Stimulated activated CD4-positive, alpha-beta T cell treated with anti-CD3 and anti-CD28 coated beads, TNF-alpha, amount 100 ng/mL, for 4 hours (primary cell): ENCODE results near the gene ATP10B.
"Not testable (repeated sequence)": the region's sequence is repeated elsewhere in the genome, so short reads cannot be mapped to it uniquely, and the experiment has no call there.

Experiments
- DNase-seq, 3 experiments: peaks; one replicate each; pipeline ENCODE4 v3.0.0-alpha.2; 2020; ENCODE audit warnings: low read depth in 3 of 3

Gene ATP10B

DNA sequence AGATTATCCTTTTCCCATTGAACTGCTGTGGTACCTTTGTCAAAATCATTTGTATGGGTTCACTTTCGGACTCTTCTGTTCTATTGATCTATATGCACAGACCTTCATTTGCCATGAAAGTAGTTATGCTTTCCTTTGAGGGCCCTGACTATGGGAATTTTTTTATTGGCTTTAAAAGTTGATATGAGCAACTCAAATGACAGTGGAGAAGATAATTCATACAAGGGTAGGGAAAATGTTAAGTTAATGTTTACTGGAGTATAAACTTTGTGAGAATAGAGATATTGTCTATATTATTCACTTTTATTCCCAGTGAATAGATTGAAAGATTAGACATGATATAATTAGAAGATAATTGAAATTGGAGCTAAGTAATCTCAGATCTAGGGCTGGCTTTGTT, 94.8 kb downstream of the ATP10B start:
- no peak for DNase-seq

GRCh38 chr5:160750938-160751657, 100.9 kb downstream of the ATP10B start:
- no peak for DNase-seq

DNA sequence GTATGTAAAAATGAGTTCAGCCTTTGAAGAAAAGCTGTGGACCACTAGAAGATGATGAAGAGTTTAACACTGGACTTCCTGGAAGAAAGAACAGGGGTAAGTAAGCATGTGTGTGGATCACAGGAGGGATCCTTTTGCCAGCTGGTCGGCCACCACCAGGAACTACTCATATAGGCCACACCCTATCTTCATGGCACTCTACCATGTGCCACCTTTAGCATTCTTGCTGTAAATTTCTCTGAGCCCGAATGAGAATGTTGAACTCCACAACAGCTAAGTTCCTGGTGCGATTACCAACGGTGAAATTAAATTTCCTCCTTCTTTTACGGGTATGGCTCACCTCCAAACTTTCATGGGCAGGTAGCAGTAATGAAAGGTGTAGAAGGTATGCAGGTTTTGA, 102.3 kb downstream of the ATP10B start:
- no peak for DNase-seq

GRCh38 chr5:160749026-160749425, 103.0 kb downstream of the ATP10B start:
- no peak for DNase-seq

DNA sequence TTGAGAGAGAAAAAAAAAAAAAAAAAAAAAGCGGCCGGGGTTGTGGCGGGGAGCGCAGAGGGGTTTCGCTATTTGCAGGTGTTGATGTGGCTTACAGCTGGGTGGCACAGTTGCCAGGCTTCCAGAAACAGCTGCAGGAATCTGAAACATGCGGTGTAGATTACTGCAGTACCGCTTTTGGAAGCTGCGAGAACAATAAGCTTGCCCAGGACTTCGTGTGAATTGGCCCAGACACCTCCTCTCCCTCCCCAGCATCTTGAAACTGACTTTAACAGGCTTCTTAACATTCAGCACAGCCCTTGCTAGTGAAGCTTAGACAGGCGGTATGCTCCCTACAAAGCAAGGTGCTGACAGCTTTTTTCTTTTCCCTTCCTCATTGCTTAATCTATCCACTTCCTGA, 104.0 kb downstream of the ATP10B start:
- no peak for DNase-seq

DNA sequence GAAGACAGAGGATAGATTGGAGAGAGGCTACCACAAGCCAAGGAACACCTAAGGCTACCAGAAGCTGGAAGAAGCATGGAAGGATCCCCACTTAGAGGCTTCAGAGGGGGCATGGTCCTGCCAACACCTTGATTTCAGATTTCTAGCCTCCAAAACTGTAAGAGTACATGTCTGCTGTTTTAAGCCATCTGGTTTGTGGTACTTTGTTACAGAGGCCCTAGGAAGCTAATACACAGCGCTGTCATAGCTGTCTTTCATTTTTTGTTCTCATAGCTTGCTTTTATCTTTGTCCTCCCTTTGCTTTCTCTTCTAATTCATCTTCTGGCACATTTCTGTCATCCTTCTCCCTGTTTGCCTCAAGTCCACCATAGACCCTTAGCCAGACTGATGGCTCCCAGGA, 104.5 kb downstream of the ATP10B start:
- DNase-seq: no peak

DNA sequence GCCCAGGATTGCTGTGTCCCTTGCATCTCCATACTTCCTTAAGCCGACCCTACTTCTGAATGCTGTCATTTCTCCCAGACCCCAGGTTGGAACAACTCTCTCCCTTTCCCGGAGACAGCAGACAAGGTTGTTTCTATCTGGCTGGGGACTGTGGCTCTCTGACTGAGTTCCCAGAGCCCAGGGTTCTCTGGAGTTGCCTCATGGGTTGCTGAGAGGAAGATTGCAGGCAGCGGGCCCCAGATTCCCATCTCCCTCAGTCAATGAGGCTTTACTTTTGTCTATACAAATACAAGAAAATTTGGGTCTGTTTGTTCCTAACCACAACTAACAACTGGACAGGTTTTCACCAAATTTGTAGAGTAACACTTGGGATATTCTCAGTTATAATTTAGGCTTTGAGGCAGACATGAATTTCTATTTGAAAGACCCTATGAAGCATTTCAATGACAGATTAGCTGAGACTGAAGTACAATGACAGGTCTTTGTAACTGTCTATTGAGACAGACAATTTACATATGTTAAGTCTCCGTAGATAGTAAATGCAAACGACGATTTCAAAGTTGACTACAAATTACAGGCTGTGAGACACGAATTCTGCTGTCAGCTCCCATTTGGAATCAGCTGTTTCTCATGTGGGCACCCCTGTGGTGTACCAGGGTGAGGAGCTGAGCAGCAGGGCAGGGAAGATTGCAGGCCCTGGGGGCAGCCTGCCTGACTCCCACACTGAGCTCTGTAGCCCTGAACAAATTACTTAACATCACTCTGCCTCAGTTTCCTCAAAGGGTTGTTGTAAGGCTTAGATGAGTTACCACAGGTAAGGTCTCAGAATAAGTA, 107.5 kb downstream of the ATP10B start:
- no peak for DNase-seq

GRCh38 chr5:160743027-160743426, 109.0 kb downstream of the ATP10B start:
- DNase-seq: no peak

DNA sequence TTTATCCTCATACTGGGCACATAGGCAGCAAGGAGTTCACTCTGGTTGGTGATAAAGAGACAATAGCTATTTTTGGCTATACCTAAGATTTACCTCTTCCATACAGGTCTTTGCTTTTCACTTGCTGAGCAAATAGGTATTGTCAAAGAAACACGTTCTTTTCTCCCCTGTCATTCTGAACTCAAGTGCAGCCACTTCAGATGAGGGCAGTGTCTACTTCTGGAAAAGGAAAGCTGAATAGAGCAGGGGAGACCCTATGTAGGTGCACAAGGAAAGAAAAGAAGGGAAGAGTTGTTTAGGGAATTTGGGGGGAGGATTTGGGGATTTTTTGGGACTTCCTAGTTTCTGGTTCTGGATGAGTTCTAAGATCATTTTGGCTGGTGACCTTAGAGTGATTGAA, 109.6 kb downstream of the ATP10B start:
- DNase-seq: no peak

GRCh38 chr5:160727296-160727997, 124.6 kb downstream of the ATP10B start:
- DNase-seq: no peak

GRCh38 chr5:160726721-160727120, 125.3 kb downstream of the ATP10B start:
- DNase-seq: no peak

GRCh38 chr5:160720822-160721221, 131.2 kb downstream of the ATP10B start:
- no peak for DNase-seq

DNA sequence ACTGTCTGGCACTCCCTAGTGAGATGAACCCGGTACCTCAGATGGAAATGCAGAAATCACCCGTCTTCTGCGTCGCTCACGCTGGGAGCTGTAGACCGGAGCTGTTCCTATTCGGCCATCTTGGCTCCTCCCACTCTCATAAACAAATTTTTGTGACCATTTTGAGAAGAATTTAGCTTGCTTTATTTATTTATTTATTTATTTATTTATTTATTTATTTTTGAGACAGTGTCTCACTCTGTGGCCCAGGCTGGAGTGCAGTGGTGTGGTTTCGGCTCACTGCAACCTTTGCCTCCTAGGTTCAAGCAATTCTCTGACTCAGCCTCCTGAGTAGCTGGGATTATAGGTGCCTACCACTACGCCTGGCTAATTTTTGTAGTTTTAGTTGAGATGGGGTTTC, 136.5 kb downstream of the ATP10B start:
- DNase-seq: not testable (repeated sequence)

DNA sequence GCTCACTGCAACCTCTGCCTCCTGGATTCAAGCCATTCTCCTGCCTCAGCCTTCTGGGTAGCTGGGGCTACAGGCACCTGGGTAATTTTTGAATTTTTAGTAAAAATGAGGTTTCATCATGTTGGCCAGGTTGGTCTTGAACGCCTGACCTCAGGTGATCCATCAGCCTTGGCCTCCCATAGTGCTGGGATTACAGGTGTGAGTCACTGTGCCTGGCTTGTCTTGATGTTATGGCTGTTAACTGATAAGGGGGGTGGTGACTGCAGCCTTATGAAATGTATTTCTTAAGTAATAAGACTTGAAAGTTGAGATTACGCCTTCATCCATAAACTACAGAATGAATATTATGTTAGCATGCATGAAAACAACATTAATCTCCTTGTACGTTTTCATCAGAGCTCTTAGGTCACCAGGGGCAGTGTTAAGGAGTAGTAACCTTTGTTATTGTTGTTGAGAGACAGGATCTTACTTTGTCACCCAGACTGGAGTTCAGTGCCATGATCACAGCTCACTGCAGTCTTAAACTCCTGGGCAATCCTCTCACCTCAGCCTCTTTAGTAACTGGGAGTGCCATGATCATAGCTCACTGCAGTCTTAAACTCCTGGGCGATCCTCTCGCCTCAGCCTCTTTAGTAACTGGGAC, 148.3 kb downstream of the ATP10B start:
- no peak for DNase-seq

DNA sequence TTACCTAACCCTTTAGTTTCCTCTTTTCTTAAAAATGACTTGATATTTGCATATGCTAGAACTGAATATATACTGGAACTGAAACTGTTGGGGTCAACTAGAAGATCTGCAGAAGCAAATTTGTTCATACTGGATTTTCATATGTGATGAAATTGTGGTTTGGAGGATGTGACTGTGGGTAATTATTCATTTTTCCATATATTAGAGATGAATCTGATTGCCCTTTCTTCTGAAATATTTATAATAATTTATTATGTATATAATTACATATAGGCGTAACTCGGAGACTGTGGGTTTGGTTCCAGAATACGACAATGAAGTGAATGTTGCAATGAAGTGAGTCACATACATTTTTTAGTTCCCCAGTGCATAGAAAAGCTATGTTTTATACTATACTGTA, 149.1 kb downstream of the ATP10B start:
- no peak for DNase-seq

DNA sequence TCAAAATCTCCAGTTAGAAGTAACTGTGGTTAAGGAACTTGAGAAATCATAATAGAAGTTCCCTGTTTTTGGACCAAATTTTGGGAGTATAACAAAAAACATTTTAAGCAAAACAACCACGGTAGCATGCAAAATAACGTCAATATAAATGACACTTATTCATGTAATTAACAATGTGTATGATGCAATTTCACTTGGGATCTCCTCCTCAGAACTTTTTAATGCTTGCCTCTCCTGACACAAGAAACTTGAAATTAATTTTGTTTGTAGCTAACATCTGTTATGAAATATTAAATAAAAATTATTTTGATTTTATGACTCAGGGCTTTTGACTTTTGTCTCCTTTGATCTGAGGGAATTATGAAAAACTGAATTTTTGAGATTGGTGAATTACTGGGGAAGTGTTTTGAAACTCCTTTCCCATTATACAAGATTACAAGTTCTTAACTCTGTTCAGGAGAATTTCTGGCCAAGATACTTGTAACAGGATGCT, 149.7 kb downstream of the ATP10B start:
- no peak for DNase-seq

DNA sequence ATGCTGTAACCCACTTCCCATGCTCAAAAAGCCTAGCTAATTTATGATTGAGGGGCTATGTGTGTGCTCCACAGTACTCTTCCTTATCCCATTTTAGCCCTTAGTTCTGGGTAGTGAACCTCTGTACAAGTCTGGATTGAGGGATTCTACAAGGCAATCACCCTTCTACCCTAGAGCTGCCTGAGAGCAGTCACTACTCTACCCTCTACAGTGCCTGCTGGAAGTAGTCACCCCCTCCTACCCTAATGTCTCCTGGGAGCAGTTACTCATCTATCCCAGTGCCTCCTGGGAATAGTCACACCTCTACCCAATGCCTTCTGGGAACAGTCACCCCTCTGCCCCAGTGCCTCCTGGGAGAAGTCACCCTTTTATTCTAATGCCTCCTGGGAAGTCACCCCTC, 150.6 kb downstream of the ATP10B start:
- DNase-seq: no peak

GRCh38 chr5:160699301-160699700, 152.7 kb downstream of the ATP10B start:
- DNase-seq: no peak

DNA sequence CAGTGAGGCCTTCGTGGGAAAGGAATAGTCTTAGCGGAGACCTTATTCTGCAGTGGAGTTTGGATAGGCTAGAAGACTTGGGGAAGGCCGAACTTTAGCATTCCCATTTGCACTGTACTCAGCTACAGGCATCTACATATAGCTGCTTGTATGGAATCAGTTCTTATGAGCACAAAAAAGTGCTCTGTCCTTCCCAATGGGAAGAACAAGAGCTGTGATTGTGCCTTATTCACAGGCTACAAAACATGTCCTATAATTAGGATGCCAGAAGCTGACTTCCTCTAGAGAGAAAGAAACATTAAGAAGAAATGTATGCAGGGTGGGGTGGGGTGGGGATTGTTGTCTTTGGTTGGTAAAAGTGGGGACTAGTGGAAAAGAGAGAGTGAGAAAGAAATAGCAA, 154.7 kb downstream of the ATP10B start:
- DNase-seq: no peak

DNA sequence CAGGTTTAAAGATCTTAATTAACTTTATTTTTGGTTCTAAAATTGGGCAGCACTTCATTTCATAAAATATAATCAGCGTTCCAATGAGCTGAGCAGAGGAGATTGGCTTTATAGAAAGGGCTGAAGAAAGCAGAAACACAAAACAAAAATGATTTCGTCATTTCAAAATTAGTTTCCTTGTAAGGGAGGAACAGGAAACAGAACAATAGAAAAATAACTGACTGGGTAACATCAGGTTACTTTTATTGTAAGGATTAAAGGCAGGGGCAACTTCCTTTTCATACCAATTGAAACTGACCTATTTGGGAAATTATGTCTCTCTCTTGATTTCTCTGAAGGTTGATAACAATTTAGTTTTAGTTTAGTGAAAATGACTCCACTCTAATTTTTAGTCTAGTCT, 157.1 kb downstream of the ATP10B start:
- no peak for DNase-seq

GRCh38 chr5:160693831-160694465, 158.1 kb downstream of the ATP10B start:
- DNase-seq: no peak

DNA sequence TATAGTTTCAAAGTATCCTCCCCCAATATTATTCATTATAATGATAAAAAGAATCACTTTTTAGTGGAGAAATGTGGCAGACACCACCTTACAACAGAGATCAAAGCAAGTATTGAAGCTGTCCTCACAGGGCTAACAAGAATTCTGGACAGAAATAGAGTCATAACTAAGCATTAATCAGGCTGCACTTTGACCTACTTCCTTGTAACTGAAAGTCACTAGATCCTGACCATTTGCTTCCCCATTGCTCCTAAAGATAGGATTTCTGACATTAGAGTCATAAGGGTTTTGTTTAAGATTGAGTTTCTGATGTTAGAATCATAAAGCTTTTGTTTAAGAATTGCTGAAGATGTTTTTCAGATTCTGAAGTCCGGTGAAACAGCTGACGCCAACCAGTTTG, 159.7 kb downstream of the ATP10B start:
- DNase-seq: no peak
